GM19239 (cell line): ENCODE data around the gene SPATA19.
A peak's percentile ranks its signal among the peaks of the same experiment; 100 is the strongest.
"Not testable (repeated sequence)": the region's sequence is repeated elsewhere in the genome, so short reads cannot be mapped to it uniquely, and the experiment has no call there.

ENCODE experiments used
- DNase-seq: peaks from one replicate; pipeline ENCODE4 v3.0.0; 2011; ENCODE audit warnings: low spot score; ENCODE audit not compliant: insufficient read length
- FAIRE-seq: peaks from 2 replicates; lab custom pipeline; 2011; peaks lifted over from hg19 to GRCh38; lab: Jason Lieb, UNC

The SPATA19 gene

GRCh38 chr11:133845413-133845812 is at the start of gene SPATA19:
TSS of gene SPATA19 (minus strand) at chr11:133845513. CDS start at chr11:133845446, 67 bp downstream.
- no peak for DNase-seq
- FAIRE-seq, result no peak

GRCh38 chr11:133895061-133895479 is 49.8 kb upstream of the SPATA19 start:
- no peak for DNase-seq
- peak; percentile 67 for FAIRE-seq

GRCh38 chr11:133893381-133893780 is 48.1 kb upstream of the SPATA19 start:
- DNase-seq (no peak), FAIRE-seq (no peak)

- FAIRE-seq, result no peak
Measured at GRCh38 chr11:133892584-133893380, 47.5 kb upstream of the SPATA19 start.

GRCh38 chr11:133892126-133892525 is 46.8 kb upstream of the SPATA19 start:
- DNase-seq, result no peak
- FAIRE-seq, result no peak

More at GRCh38 chr11:133892584-133893380, 47.5 kb upstream of the SPATA19 start:
- DNase-seq, result no peak

- FAIRE-seq (no peak), DNase-seq (no peak)
Measured at GRCh38 chr11:133889893-133890292, 44.6 kb upstream of the SPATA19 start.

GRCh38 chr11:133889188-133889587 is 43.9 kb upstream of the SPATA19 start:
- DNase-seq, result no peak
- no peak for FAIRE-seq

GRCh38 chr11:133887692-133888332 is 42.5 kb upstream of the SPATA19 start:
- DNase-seq, result no peak
- FAIRE-seq, result no peak

- FAIRE-seq (no peak), DNase-seq (no peak)
Measured at GRCh38 chr11:133886029-133886428, 40.7 kb upstream of the SPATA19 start.

GRCh38 chr11:133872160-133872559 is 26.8 kb upstream of the SPATA19 start:
- no peak for DNase-seq
- no peak for FAIRE-seq

GRCh38 chr11:133867456-133867855 is 22.1 kb upstream of the SPATA19 start:
- FAIRE-seq, result no peak
- no peak for DNase-seq

GRCh38 chr11:133865466-133865865 is 20.2 kb upstream of the SPATA19 start:
- no peak for FAIRE-seq
- DNase-seq, result no peak

GRCh38 chr11:133864756-133865155 is 19.4 kb upstream of the SPATA19 start:
- FAIRE-seq, result no peak
- no peak for DNase-seq

GRCh38 chr11:133860151-133860550 is 14.8 kb upstream of the SPATA19 start:
- FAIRE-seq, result no peak
- no peak for DNase-seq

- not testable (repeated sequence) for DNase-seq, FAIRE-seq
Measured at GRCh38 chr11:133854330-133854960, 9.1 kb upstream of the SPATA19 start.

- FAIRE-seq (no peak), DNase-seq (no peak)
Measured at GRCh38 chr11:133844217-133844616, 1.1 kb downstream of the SPATA19 start.

- FAIRE-seq (no peak), DNase-seq (no peak)
Measured at GRCh38 chr11:133843454-133843987, 1.8 kb downstream of the SPATA19 start.

- no peak for FAIRE-seq
Measured at GRCh38 chr11:133842730-133843129, 2.6 kb downstream of the SPATA19 start.

GRCh38 chr11:133842053-133842452 is 3.3 kb downstream of the SPATA19 start:
- FAIRE-seq, result no peak

More at GRCh38 chr11:133842730-133843129, 2.6 kb downstream of the SPATA19 start:
- DNase-seq, result no peak

GRCh38 chr11:133841279-133842043 is 3.9 kb downstream of the SPATA19 start:
- FAIRE-seq (no peak), DNase-seq (no peak)

More at GRCh38 chr11:133842053-133842452, 3.3 kb downstream of the SPATA19 start:
- DNase-seq, result no peak
